Kidney epithelial cell (primary cell): ENCODE measurements around the gene ETS1. TPM values are rescaled to one million over a fixed set of nuclear protein-coding genes. Genes with fewer than 3 reads are reported as not detected.

Experiments
- DNase-seq: peaks from one replicate; pipeline ENCODE4 v3.0.0-alpha.2; 2010; ENCODE audit warnings: low read depth
- H3K27me3 ChIP-seq: 2 replicates; pipeline ENCODE4 v1.6.0; 2011; ENCODE audit warnings: low read length; ENCODE audit not compliant: control insufficient read depth, insufficient read depth
- H3K36me3 ChIP-seq: 2 replicates; pipeline ENCODE4 v1.5.1; 2011; ENCODE audit warnings: low read length; ENCODE audit not compliant: control insufficient read depth, insufficient read depth
- H3K4me3 ChIP-seq: 2 replicates; pipeline ENCODE4 v1.5.1; 2011; ENCODE audit warnings: low read depth, mild to moderate bottlenecking, control low read depth, low read length
- CTCF ChIP-seq: IDR thresholded peaks from 2 replicates; pipeline ENCODE4 v1.5.1; 2011; ENCODE audit warnings: mild to moderate bottlenecking, moderate library complexity, low read length, control low read depth, inconsistent platforms; ENCODE audit not compliant: insufficient read depth, poor library complexity, severe bottlenecking
- total RNA-seq: library from RNA; depleted of rRNA; stranded (reverse); fragments of >200 nt; gene quantifications from 2 replicates; pipeline ENCODE4 v1.2.3, GENCODE V29; 2015

ETS1 gene
- total RNA-seq, 1 donor from 2014 or later, result 224 TPM

- Histone ChIP-seq H3K36me3 (peaks cover 2% of the 10 kb centered on the region), H3K27me3 (no peaks in the 10 kb centered on the region), H3K4me3 (no peak overlapping the region)
- TF ChIP-seq CTCF, result no peak
- DNase-seq, result no peak
Observed at GRCh38 chr11:128501008-128501407, 86.3 kb downstream of the ETS1 start.

GRCh38 chr11:128500493-128500892, 86.9 kb downstream of the ETS1 start:
- H3K27me3 ChIP-seq, result no peaks in the 10 kb centered on the region
- no peak overlapping the region for H3K4me3 ChIP-seq
- peaks cover under 1% of the 10 kb centered on the region for H3K36me3 ChIP-seq
- TF ChIP-seq CTCF, result no peak
- DNase-seq, result no peak

GRCh38 chr11:128499613-128500253, 87.6 kb downstream of the ETS1 start:
- no peak overlapping the region for H3K4me3 ChIP-seq
- no peak for DNase-seq
- H3K36me3 ChIP-seq, result no peaks in the 10 kb centered on the region
- no peaks in the 10 kb centered on the region for H3K27me3 ChIP-seq
- no peak for TF ChIP-seq CTCF

GRCh38 chr11:128498721-128499245, 88.6 kb downstream of the ETS1 start:
- Histone ChIP-seq H3K27me3 (no peaks in the 10 kb centered on the region), H3K36me3 (no peaks in the 10 kb centered on the region), H3K4me3 (no peak overlapping the region)
- no peak for TF ChIP-seq CTCF
- no peak for DNase-seq

GRCh38 chr11:128497776-128498095, 89.6 kb downstream of the ETS1 start:
- no peak overlapping the region for H3K4me3 ChIP-seq
- no peaks in the 10 kb centered on the region for H3K36me3 ChIP-seq
- no peak for DNase-seq

More at GRCh38 chr11:128497776-128498095, 89.6 kb downstream of the ETS1 start:
- TF ChIP-seq CTCF, result no peak
- no peaks in the 10 kb centered on the region for H3K27me3 ChIP-seq
